AG04450 (cell line): ENCODE measurements around the gene CEMIP2. TPM values are rescaled to one million over a fixed set of nuclear protein-coding genes. Genes with fewer than 3 reads are reported as not detected.
"Not testable (repeated sequence)": the region's sequence is repeated elsewhere in the genome, so short reads cannot be mapped to it uniquely, and the experiment has no call there.

Experiments used
- CTCF ChIA-PET: fragments of 300-600, 350-600 bp; formaldehyde crosslinking; extraction: SDS; loops from one replicate; lab custom pipeline; 2022; ENCODE audit warnings: antibody characterized with exemption, inconsistent platforms; lab: Charles Lee
- POLR2A ChIA-PET: fragments of 350-600 bp; formaldehyde crosslinking; extraction: SDS; loops from one replicate; lab custom pipeline; 2021; ENCODE audit warnings: antibody characterized with exemption, inconsistent platforms; lab: Yijun Ruan, JAX
- DNase-seq: peaks from one replicate; pipeline ENCODE4 v3.0.0-alpha.2; 2011; ENCODE audit warnings: low read depth, low spot score
- H3K27ac ChIP-seq: one replicate; pipeline ENCODE4 v1.5.1; 2012; ENCODE audit warnings: low read depth, low read length, control low read depth
- H3K27me3 ChIP-seq: one replicate; pipeline ENCODE4 v1.6.0; 2012; ENCODE audit warnings: low read length; ENCODE audit not compliant: control insufficient read depth, insufficient read depth
- H3K4me3 ChIP-seq: 2 replicates; pipeline ENCODE4 v1.5.1; 2011; ENCODE audit warnings: mild to moderate bottlenecking, low read depth, low read length, control low read depth
- H3K9me3 ChIP-seq: 2 replicates; pipeline ENCODE4 v1.5.1; 2012; ENCODE audit warnings: low read length; ENCODE audit not compliant: control insufficient read depth, insufficient read depth
- polyA plus RNA-seq: library from polyadenylated mRNA; depleted of rRNA; stranded (reverse); fragments of >200 nt; gene quantifications from 2 replicates; pipeline ENCODE4 v1.2.3, GENCODE V29; 2011
- TF ChIP-seq, protein P1 (sequence below): IDR thresholded peaks from 2 replicates; pipeline ENCODE4 v1.5.1; 2011; ENCODE audit warnings: low read depth, low read length, control low read depth, inconsistent platforms

The CEMIP2 gene
- polyA plus RNA-seq, 1 experiment: 54.4 TPM

- no peak overlapping the region for H3K27ac ChIP-seq
- H3K4me3 ChIP-seq: no peak overlapping the region
- ChIA-PET POLR2A (no interaction called here), CTCF (interaction anchor here (0.6 to 2.4 kb wide), 4 partner anchors 132 to 214 kb away, joined by 3 to 12 read pairs (median 7); no protein-coding TSS in a partner anchor)
- no peak for DNase-seq
- H3K9me3 ChIP-seq: no peaks in the 10 kb centered on the region
- peaks cover 2% of the 10 kb centered on the region for H3K27me3 ChIP-seq
- TF ChIP-seq, protein P1, sequence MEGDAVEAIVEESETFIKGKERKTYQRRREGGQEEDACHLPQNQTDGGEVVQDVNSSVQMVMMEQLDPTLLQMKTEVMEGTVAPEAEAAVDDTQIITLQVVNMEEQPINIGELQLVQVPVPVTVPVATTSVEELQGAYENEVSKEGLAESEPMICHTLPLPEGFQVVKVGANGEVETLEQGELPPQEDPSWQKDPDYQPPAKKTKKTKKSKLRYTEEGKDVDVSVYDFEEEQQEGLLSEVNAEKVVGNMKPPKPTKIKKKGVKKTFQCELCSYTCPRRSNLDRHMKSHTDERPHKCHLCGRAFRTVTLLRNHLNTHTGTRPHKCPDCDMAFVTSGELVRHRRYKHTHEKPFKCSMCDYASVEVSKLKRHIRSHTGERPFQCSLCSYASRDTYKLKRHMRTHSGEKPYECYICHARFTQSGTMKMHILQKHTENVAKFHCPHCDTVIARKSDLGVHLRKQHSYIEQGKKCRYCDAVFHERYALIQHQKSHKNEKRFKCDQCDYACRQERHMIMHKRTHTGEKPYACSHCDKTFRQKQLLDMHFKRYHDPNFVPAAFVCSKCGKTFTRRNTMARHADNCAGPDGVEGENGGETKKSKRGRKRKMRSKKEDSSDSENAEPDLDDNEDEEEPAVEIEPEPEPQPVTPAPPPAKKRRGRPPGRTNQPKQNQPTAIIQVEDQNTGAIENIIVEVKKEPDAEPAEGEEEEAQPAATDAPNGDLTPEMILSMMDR: peak; percentile 31
Observed at GRCh38 chr9:71812385-71812784, 44.1 kb upstream of the CEMIP2 start.

- H3K27ac ChIP-seq: no peak overlapping the region
- ChIA-PET POLR2A (no interaction called here), CTCF (interaction anchor here (0.7 to 8.3 kb wide), 15 partner anchors 11 to 529 kb away, joined by 3 to 193 read pairs (median 8); no protein-coding TSS in a partner anchor)
- H3K4me3 ChIP-seq: no peak overlapping the region
- H3K9me3 ChIP-seq: no peaks in the 10 kb centered on the region
- H3K27me3 ChIP-seq: peaks cover 2% of the 10 kb centered on the region
- no peak for DNase-seq
- TF ChIP-seq, protein P1: no peak
Observed at GRCh38 chr9:71808068-71808467, 39.8 kb upstream of the CEMIP2 start.

- Histone ChIP-seq H3K4me3 (no peak overlapping the region), H3K9me3 (no peaks in the 10 kb centered on the region), H3K27me3 (peaks cover 2% of the 10 kb centered on the region), H3K27ac (no peak overlapping the region)
- CTCF ChIA-PET: interaction anchor here (0.6 to 8.3 kb wide), 69 partner anchors 10 to 1167 kb away, joined by 3 to 193 read pairs (median 4); partner anchors contain the start of gene C9orf85
- TF ChIP-seq, protein P1: peak; percentile 98
- DNase-seq: peak; percentile 23
- POLR2A ChIA-PET: no interaction called here
Observed at GRCh38 chr9:71806901-71807307, 38.6 kb upstream of the CEMIP2 start.

- POLR2A ChIA-PET, H3K4me3 ChIP-seq, H3K27ac ChIP-seq, H3K9me3 ChIP-seq, DNase-seq, H3K27me3 ChIP-seq: not testable (repeated sequence)
- CTCF ChIA-PET: interaction anchor here (0.6 to 8.3 kb wide), 6 partner anchors 12 to 467 kb away, joined by 3 to 193 read pairs (median 8); no protein-coding TSS in a partner anchor
Observed at GRCh38 chr9:71805096-71805495, 36.8 kb upstream of the CEMIP2 start.

- CTCF ChIA-PET: interaction anchor here (1.5 to 4.9 kb wide), 3 partner anchors 18 to 223 kb away, joined by 3 to 34 read pairs (median 26); no protein-coding TSS in a partner anchor
- no peaks in the 10 kb centered on the region for H3K9me3 ChIP-seq
- no peak overlapping the region for H3K4me3 ChIP-seq
- DNase-seq: no peak
- POLR2A ChIA-PET: no interaction called here
- H3K27me3 ChIP-seq: peaks cover 2% of the 10 kb centered on the region
- no peak overlapping the region for H3K27ac ChIP-seq
- TF ChIP-seq, protein P1: no peak
Observed at GRCh38 chr9:71801826-71802225, 33.5 kb upstream of the CEMIP2 start.
